Coronary artery (tissue), 2 donors: Measurements from ENCODE around the gene NOS1.
"Not testable (repeated sequence)": the region's sequence is repeated elsewhere in the genome, so short reads cannot be mapped to it uniquely, and the experiment has no call there.

Experiments
- DNase-seq: peaks from one replicate; pipeline ENCODE4 v3.0.0-alpha.2; 2017; ENCODE audit warnings: low spot score
- H3K27ac ChIP-seq, 2 donors: fragments of 200-600 bp; sonication (generic); one replicate each; pipeline ENCODE4 v1.5.1; 2016 to 2019
- H3K4me3 ChIP-seq: fragments of 200-600 bp; sonication (generic); 2 replicates; pipeline ENCODE4 v1.5.1; 2016; ENCODE audit warnings: mild to moderate bottlenecking, moderate library complexity
- CTCF ChIP-seq: fragments of 200-600 bp; sonication (generic); IDR thresholded peaks from one replicate; pipeline ENCODE4 v1.5.1; 2019; ENCODE audit warnings: antibody characterized with exemption

The NOS1 gene

GRCh38 chr12:117187421-117187820 lies 174.0 kb downstream of the NOS1 start:
- DNase-seq, result no peak
- Histone ChIP-seq H3K4me3 (no peak overlapping the region), H3K27ac (no peak overlapping the region)
- TF ChIP-seq CTCF, result no peak

DNA sequence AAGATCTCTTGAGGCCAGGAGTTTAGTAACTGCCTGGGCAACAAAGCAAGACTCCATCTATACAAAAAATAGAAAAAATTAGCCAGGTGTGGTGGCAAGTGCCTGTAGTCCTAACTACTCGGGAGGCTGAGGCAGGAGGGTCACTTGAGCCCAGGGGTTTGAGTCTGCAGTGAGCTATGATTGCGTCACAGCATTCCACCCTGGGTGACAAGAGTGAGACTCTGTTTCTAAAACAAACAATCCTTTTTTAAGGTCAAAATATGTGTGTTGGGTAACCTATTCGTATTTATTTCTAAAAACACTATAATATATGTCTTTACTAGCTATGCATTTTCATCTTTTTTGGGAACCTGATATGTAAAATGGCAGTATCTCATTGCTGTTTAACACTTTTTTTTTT lies 178.6 kb downstream of the NOS1 start:
- no peak for TF ChIP-seq CTCF
- Histone ChIP-seq H3K27ac (no peak overlapping the region), H3K4me3 (no peak overlapping the region)
- DNase-seq, result no peak

GRCh38 chr12:117181468-117181843 lies 180.0 kb downstream of the NOS1 start:
- DNase-seq, H3K4me3 ChIP-seq, H3K27ac ChIP-seq: not testable (repeated sequence)

GRCh38 chr12:117180758-117181467 lies 180.5 kb downstream of the NOS1 start:
- no peak overlapping the region for H3K27ac ChIP-seq
- no peak for DNase-seq
- H3K4me3 ChIP-seq, result no peak overlapping the region
- no peak for TF ChIP-seq CTCF

DNA sequence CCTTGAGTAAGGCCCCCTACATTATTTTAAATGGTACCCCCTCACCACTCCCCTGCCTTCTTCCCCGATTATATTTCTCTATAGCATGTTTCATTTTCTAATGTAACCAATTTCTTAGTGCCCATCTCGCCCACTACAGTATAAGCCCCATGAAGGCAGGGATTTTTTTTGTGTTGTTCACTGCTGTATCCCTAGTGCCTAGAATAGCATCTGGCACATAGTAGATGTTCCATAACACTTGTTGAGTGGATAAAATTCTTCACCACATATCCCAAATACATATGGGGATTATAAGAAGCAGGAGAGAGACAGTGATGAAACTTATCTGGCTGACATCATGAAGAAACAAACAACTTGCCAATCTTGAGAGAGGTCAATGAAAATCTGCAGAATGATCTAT lies 182.7 kb downstream of the NOS1 start:
- Histone ChIP-seq H3K27ac (no peak overlapping the region), H3K4me3 (no peak overlapping the region)
- no peak for DNase-seq
- TF ChIP-seq CTCF, result no peak

DNA sequence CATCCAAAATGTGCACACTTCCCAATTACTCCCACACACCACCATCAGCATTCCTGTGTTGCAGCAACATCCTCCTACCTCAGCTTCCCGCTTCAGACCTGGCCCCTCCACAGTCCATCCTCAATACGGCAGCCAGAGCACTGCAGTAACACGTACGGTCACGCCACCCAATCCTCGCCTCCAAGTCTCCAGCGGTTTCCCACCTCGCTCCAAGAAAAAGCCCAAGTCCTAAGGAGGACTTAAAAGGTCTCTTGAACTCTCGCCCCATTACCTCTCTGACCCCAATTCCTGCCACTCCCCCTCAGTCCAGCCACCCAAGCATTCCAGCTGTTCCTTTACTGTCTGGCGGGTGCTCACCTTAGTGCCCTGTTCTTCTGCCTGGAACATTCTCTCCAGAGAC lies 183.1 kb downstream of the NOS1 start:
- no peak overlapping the region for H3K27ac ChIP-seq
- TF ChIP-seq CTCF, result no peak
- no peak for DNase-seq
- H3K4me3 ChIP-seq, result no peak overlapping the region

DNA sequence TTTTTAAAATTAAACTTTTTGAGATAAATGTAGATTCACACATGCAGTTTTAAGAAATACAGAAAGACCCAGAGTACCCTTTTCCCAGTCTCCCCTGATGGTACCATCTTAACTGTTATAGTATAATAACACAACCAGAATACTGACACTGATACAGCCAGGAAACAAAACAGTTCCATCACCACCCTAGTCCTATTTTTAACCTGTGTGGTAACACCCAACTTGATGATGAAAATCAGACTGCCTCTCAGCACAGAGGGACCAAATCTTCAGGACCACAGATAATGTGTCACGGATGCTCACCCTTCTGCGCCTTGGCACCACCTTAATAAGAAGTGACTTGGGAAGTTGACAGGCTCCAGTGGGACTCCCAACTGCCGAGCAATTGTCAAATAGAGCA lies 189.3 kb downstream of the NOS1 start:
- no peak for TF ChIP-seq CTCF
- no peak overlapping the region for H3K27ac ChIP-seq

More for the DNA sequence above, 189.3 kb downstream of the NOS1 start:
- H3K4me3 ChIP-seq, result no peak overlapping the region
- no peak for DNase-seq
